HepG2 (cell line): ENCODE measurements around the gene CFAP45. TPM values are rescaled to one million over a fixed set of nuclear protein-coding genes. Genes with fewer than 3 reads are reported as not detected.

ENCODE experiments used
- ATAC-seq: fragments of 200-7000 bp; cut with Tn5 transposase; 3 replicates; pipeline ENCODE4 v1.9.1; 2020; ENCODE audit warnings: mild to moderate bottlenecking, moderate library complexity
- BruUV-seq: library from RNA; stranded (reverse); fragments of 400-500 nt; replicated peaks from 2 replicates; lab custom pipeline; 2021; lab: Mats Ljungman, UMichigan
- CTCF ChIA-PET: fragments of 300-600 bp; formaldehyde crosslinking; extraction: SDS; loops from one replicate; lab custom pipeline; 2021; ENCODE audit warnings: low total read pairs, inconsistent platforms, low intra/inter-chr PET ratio; lab: Yijun Ruan, JAX
- POLR2A ChIA-PET: fragments of 350-600 bp; sonication (Branson Sonifier 250); formaldehyde crosslinking; loops from one replicate; lab custom pipeline; 2020; ENCODE audit warnings: antibody characterized with exemption, inconsistent platforms; lab: Yijun Ruan, JAX
- DNase-seq: peaks from one replicate; pipeline ENCODE4 v3.0.0-alpha.2; 2015; ENCODE audit warnings: low spot score
- FAIRE-seq: peaks from 3 replicates; lab custom pipeline; 2011; peaks lifted over from hg19 to GRCh38; lab: Jason Lieb, UNC
- H2AFZ ChIP-seq: one replicate; pipeline ENCODE4 v1.6.1; 2011; ENCODE audit warnings: low read length, inconsistent platforms
- H3K27ac ChIP-seq: fragments of 300-600 bp; 3 replicates; pipeline ENCODE4 v1.8.0; 2011; ENCODE audit warnings: mixed run types, mild to moderate bottlenecking, mixed read lengths, low read length, inconsistent platforms; ENCODE audit not compliant: insufficient read depth; ENCODE audit errors: extremely low read length
- H3K27me3 ChIP-seq, 2 experiments: fragments of 200-600 bp in 1 of 2; 2 replicates in 1 of 2; 3 replicates in 1 of 2; pipeline versions ENCODE4 v1.6.0 to v1.8.0; 2011; ENCODE audit warnings: low read length in 2 of 2, mild to moderate bottlenecking in 2 of 2, moderate library complexity in 2 of 2, inconsistent platforms in 1 of 2; ENCODE audit not compliant: insufficient read depth in 2 of 2, control insufficient read depth in 1 of 2
- H3K36me3 ChIP-seq, 2 experiments: fragments of 200-600 bp in 1 of 2; replicated peaks in 1 of 2; 2 replicates in 1 of 2; 3 replicates in 1 of 2; pipeline versions ENCODE4 v1.5.1 to v1.8.0; 2011; ENCODE audit warnings: low read length in 2 of 2, inconsistent platforms in 1 of 2; ENCODE audit not compliant: insufficient read depth in 2 of 2, control insufficient read depth in 1 of 2
- H3K4me1 ChIP-seq: 2 replicates; pipeline ENCODE4 v1.5.1; 2012; ENCODE audit warnings: low read length, inconsistent platforms; ENCODE audit not compliant: insufficient read depth
- H3K4me2 ChIP-seq: 2 replicates; pipeline ENCODE4 v1.6.0; 2011; ENCODE audit warnings: low read depth, low read length, inconsistent platforms
- H3K4me3 ChIP-seq, 3 experiments: fragments of 200-600 bp in 1 of 3; sonication (generic), shearing (Covaris generic) in 1 of 3; replicated peaks in 1 of 3; 2 replicates each; pipeline ENCODE4 v1.5.1; 2011 to 2016; ENCODE audit warnings: low read length in 3 of 3, inconsistent platforms in 2 of 3, low read depth in 2 of 3, mild to moderate bottlenecking in 2 of 3, control low read depth in 1 of 3, mixed read lengths in 1 of 3; ENCODE audit not compliant: insufficient read depth in 1 of 3
- H3K79me2 ChIP-seq: one replicate; pipeline ENCODE4 v1.6.1; 2011; ENCODE audit warnings: low read length, inconsistent platforms; ENCODE audit not compliant: insufficient read depth
- H3K9ac ChIP-seq: 2 replicates; pipeline ENCODE4 v1.6.0; 2011; ENCODE audit warnings: mild to moderate bottlenecking, low read depth, low read length, inconsistent platforms; ENCODE audit not compliant: insufficient read depth
- H3K9me3 ChIP-seq: 2 replicates; pipeline ENCODE4 v1.5.1; 2012; ENCODE audit warnings: mild to moderate bottlenecking, low read length
- H4K20me1 ChIP-seq: 2 replicates; pipeline ENCODE4 v1.6.0; 2011; ENCODE audit warnings: inconsistent platforms, mild to moderate bottlenecking, low read length, moderate library complexity; ENCODE audit not compliant: insufficient read depth
- ADNP ChIP-seq: sonication (generic); formaldehyde crosslinking; IDR thresholded peaks from 2 replicates; pipeline ENCODE4 v1.4.0; 2020; ENCODE audit warnings: missing genetic modification reagents
- HNRNPL ChIP-seq: fragments of 200-400 bp; formaldehyde crosslinking; IDR thresholded peaks from 2 replicates; pipeline ENCODE4 v1.6.1; 2017; ENCODE audit warnings: mild to moderate bottlenecking, low read depth, low read length
- KDM2A ChIP-seq: sonication (generic); formaldehyde crosslinking; IDR thresholded peaks from 2 replicates; pipeline ENCODE4 v1.4.0; 2020; ENCODE audit warnings: low read depth, missing genetic modification reagents, borderline replicate concordance
- MIER2 ChIP-seq: IDR thresholded peaks from 2 replicates; pipeline ENCODE4 v1.6.1; 2016; ENCODE audit warnings: missing biosample characterization, missing genetic modification reagents
- RAD21 ChIP-seq: fragments of 450-650 bp; formaldehyde crosslinking; IDR thresholded peaks from 2 replicates; pipeline ENCODE4 v1.5.0; 2020; ENCODE audit warnings: mild to moderate bottlenecking
- STAG1 ChIP-seq: sonication (generic); formaldehyde crosslinking; IDR thresholded peaks from 2 replicates; pipeline ENCODE4 v1.4.0; 2020; ENCODE audit warnings: missing genetic modification reagents
- XRCC5 ChIP-seq: fragments of 200-400 bp; formaldehyde crosslinking; optimal IDR thresholded peaks from 2 replicates; pipeline ENCODE3; 2017; ENCODE audit warnings: mild to moderate bottlenecking, low read length
- ZNF672 ChIP-seq: sonication (generic); formaldehyde crosslinking; IDR thresholded peaks from 2 replicates; pipeline ENCODE4 v1.8.1; 2022; ENCODE audit warnings: missing genetic modification reagents
- WGBS: methylation state at CpG from one replicate; pipeline ENCODE4 v1.1.6; 2017; ENCODE audit warnings: low lambda C conversion rate; 5-methylcytosine and 5-hydroxymethylcytosine counted together
- in situ Hi-C: cut with HindIII; loops from 2 replicates; pipeline ENCODE4 v1.10.0; 2017; ENCODE audit warnings: low pct_unique_long_range_greater_than_20kb; ENCODE audit not compliant: extremely low pct_ligation_motif_present
- intact Hi-C: fragments of 100-400 bp; cut with micrococcal nuclease; formaldehyde crosslinking; loops from one replicate; pipeline ENCODE4 v1.10.0; 2022; ENCODE audit not compliant: unreplicated experiment
- polyA plus RNA-seq, 8 experiments: library from polyadenylated mRNA; depleted of rRNA in 3 of 8; stranded (reverse) in 7 of 8; unstranded in 1 of 8; fragments of >200 nt; fragmentation: Illumina TruSeq in 4 of 8; extraction: Trizol in 4 of 8; gene quantifications; 2 replicates each; pipeline versions ENCODE4 v1.2.1 to v1.2.3, GENCODE V29; 2011 to 2016; ENCODE audit warnings: low read depth in 4 of 8, missing spikeins in 1 of 8, mixed read lengths in 1 of 8; ENCODE audit not compliant: insufficient read depth in 1 of 8
- total RNA-seq, 5 experiments: library from RNA; depleted of rRNA; stranded (reverse); fragments of >200 nt; fragmentation: Illumina TruSeq; extraction: Trizol; gene quantifications; 2 replicates each; pipeline ENCODE4 v1.2.3, GENCODE V29; 2016; ENCODE audit warnings: low read depth in 1 of 5
- TF ChIP-seq, protein P1 (sequence below): sonication (generic); formaldehyde crosslinking; IDR thresholded peaks from 2 replicates; pipeline ENCODE4 v1.5.0; 2020; ENCODE audit warnings: mild to moderate bottlenecking, missing genetic modification reagents, moderate library complexity
- TF ChIP-seq, protein P2 (sequence below): sonication (generic); formaldehyde crosslinking; IDR thresholded peaks from 2 replicates; pipeline ENCODE4 v1.5.1; 2020; ENCODE audit warnings: missing genetic modification reagents, mild to moderate bottlenecking, borderline replicate concordance
- TF ChIP-seq, protein P3 (sequence below), 2 experiments: sonication (generic) in 1 of 2; formaldehyde crosslinking in 1 of 2; IDR thresholded peaks; 2 replicates each; pipeline versions ENCODE4 v1.4.0 to v1.6.1; 2018 to 2020; ENCODE audit warnings: missing genetic modification reagents in 2 of 2, borderline replicate concordance in 1 of 2, low read depth in 1 of 2, mild to moderate bottlenecking in 1 of 2, missing biosample characterization in 1 of 2
- TF ChIP-seq, protein P4 (sequence below): sonication (generic); formaldehyde crosslinking; IDR thresholded peaks from 2 replicates; pipeline ENCODE4 v1.4.0; 2020; ENCODE audit warnings: missing genetic modification reagents

CFAP45 gene
- total and polyA plus RNA-seq, 2 of the 13 experiments (the other 11 are each of a cell fraction or from before 2014, with no cell fraction given): not detected

DNA sequence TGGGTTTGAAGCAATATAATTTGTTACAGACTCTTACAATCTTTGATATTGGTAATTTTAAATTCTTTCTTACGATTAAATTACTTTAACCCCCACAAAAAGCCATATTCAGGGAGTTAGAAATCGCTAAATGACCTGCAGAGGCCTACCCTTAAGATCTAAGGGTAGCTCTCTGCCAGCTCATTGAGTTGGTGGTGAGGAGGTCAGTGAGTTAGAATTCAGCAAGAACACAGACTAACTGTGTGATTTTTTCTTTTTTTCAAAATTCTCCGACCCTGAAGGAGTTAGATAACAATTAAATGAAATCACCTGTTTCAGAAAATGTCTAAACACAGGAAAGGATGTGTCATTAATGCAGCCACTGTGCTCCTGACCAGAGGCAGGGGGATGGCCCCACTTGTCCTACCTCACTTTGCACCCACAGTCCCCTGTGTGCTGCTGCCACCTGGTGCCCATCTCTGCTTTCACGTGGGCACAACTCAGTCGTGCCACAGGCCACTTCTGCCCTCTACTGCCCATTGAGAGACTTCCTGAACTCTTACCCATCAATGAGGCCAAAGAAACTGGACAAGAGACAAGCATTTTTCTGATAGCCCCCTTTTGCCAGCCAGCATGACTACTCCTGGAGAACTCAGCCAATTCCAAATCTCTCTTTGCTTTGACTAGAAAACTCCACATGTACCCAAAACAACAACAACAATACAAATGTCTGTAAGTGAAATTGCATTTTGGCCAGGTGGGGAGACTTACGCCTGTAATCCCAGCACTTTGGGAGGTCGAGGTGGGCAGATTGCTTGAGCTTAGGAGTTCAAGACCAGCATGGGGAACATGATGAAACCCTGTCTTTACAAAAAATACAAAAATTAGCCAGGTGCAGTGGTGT, 8.4 kb downstream of the CFAP45 start:
- no peaks in the 10 kb centered on the region for H4K20me1 ChIP-seq
- BruUV-seq: no TSS peak
- intact Hi-C loops (loop anchor here (1.0 kb wide), 3 partner anchors 88 to 111 kb away; partner anchors contain the start of gene DUSP23), in situ Hi-C loops (loop anchor here (5.0 kb wide), 1 partner anchor 94 kb away; no protein-coding TSS in a partner anchor)
- peak; percentile 65 for DNase-seq
- peaks cover 0 to 3% of the 10 kb centered on the region in 2 experiments; a peak in 1 of 5 replicates for H3K27me3 ChIP-seq
- FAIRE-seq: no peak
- no peaks in the 10 kb centered on the region for H3K4me1 ChIP-seq
- CTCF ChIA-PET: interaction anchor here (1.2 to 2.0 kb wide), 4 partner anchors 45 to 731 kb away, joined by 3 to 28 read pairs (median 6); partner anchors contain the start of gene DUSP23
- H3K4me2 ChIP-seq: no peak overlapping the region
- H2AFZ ChIP-seq: no peak overlapping the region
- no peak overlapping the region for H3K4me3 ChIP-seq
- H3K9ac ChIP-seq: no peak overlapping the region
- H3K79me2 ChIP-seq: no peaks in the 10 kb centered on the region
- H3K27ac ChIP-seq: no peak overlapping the region
- POLR2A ChIA-PET: no interaction called here
- 14% methylated on average over 7 of the region's 7 CpGs for WGBS
- no peaks in the 10 kb centered on the region for H3K36me3 ChIP-seq
- no peaks in the 10 kb centered on the region for H3K9me3 ChIP-seq
- peak; percentile 97 for ATAC-seq
- no peak for TF ChIP-seq ADNP (CRISPR knock-in tag)
- TF ChIP-seq, protein P1, sequence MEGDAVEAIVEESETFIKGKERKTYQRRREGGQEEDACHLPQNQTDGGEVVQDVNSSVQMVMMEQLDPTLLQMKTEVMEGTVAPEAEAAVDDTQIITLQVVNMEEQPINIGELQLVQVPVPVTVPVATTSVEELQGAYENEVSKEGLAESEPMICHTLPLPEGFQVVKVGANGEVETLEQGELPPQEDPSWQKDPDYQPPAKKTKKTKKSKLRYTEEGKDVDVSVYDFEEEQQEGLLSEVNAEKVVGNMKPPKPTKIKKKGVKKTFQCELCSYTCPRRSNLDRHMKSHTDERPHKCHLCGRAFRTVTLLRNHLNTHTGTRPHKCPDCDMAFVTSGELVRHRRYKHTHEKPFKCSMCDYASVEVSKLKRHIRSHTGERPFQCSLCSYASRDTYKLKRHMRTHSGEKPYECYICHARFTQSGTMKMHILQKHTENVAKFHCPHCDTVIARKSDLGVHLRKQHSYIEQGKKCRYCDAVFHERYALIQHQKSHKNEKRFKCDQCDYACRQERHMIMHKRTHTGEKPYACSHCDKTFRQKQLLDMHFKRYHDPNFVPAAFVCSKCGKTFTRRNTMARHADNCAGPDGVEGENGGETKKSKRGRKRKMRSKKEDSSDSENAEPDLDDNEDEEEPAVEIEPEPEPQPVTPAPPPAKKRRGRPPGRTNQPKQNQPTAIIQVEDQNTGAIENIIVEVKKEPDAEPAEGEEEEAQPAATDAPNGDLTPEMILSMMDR (CRISPR knock-in tag): peak; percentile 82
- TF ChIP-seq MIER2 (CRISPR knock-in tag): no peak
- peak; percentile 82 for TF ChIP-seq RAD21 (CRISPR knock-in tag)
- TF ChIP-seq XRCC5: peak; percentile 48
- peak; percentile 99 for TF ChIP-seq ZNF672 (CRISPR knock-in tag)
- TF ChIP-seq, protein P2, sequence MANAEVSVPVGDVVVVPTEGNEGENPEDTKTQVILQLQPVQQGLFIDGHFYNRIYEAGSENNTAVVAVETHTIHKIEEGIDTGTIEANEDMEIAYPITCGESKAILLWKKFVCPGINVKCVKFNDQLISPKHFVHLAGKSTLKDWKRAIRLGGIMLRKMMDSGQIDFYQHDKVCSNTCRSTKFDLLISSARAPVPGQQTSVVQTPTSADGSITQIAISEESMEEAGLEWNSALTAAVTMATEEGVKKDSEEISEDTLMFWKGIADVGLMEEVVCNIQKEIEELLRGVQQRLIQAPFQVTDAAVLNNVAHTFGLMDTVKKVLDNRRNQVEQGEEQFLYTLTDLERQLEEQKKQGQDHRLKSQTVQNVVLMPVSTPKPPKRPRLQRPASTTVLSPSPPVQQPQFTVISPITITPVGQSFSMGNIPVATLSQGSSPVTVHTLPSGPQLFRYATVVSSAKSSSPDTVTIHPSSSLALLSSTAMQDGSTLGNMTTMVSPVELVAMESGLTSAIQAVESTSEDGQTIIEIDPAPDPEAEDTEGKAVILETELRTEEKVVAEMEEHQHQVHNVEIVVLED (CRISPR knock-in tag): no peak
- TF ChIP-seq, protein P3, sequence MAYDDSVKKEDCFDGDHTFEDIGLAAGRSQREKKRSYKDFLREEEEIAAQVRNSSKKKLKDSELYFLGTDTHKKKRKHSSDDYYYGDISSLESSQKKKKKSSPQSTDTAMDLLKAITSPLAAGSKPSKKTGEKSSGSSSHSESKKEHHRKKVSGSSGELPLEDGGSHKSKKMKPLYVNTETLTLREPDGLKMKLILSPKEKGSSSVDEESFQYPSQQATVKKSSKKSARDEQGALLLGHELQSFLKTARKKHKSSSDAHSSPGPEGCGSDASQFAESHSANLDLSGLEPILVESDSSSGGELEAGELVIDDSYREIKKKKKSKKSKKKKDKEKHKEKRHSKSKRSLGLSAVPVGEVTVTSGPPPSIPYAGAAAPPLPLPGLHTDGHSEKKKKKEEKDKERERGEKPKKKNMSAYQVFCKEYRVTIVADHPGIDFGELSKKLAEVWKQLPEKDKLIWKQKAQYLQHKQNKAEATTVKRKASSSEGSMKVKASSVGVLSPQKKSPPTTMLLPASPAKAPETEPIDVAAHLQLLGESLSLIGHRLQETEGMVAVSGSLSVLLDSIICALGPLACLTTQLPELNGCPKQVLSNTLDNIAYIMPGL (CRISPR knock-in tag; IDR thresholded peaks at IDR 0.05; ENCODE audit: borderline replicate concordance in 1 of 2, low read depth in 1 of 2): 0 out of 4 replicates have a peak, but pooled peaks of 1 of the 2 experiments have one; percentile 33
- peak; percentile 86 for TF ChIP-seq STAG1 (CRISPR knock-in tag)
- TF ChIP-seq KDM2A (CRISPR knock-in tag): 0 out of 2 replicates have a peak, but pooled peaks have one; percentile 27
- TF ChIP-seq, protein P4, sequence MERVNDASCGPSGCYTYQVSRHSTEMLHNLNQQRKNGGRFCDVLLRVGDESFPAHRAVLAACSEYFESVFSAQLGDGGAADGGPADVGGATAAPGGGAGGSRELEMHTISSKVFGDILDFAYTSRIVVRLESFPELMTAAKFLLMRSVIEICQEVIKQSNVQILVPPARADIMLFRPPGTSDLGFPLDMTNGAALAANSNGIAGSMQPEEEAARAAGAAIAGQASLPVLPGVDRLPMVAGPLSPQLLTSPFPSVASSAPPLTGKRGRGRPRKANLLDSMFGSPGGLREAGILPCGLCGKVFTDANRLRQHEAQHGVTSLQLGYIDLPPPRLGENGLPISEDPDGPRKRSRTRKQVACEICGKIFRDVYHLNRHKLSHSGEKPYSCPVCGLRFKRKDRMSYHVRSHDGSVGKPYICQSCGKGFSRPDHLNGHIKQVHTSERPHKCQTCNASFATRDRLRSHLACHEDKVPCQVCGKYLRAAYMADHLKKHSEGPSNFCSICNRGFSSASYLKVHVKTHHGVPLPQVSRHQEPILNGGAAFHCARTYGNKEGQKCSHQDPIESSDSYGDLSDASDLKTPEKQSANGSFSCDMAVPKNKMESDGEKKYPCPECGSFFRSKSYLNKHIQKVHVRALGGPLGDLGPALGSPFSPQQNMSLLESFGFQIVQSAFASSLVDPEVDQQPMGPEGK: 0 out of 2 replicates have a peak, but pooled peaks have one; percentile 14
- TF ChIP-seq HNRNPL: peak; percentile 81
